Subcutaneous adipose tissue (tissue), 4 donors: ENCODE data around the gene EBLN1. TPM values are rescaled to one million over a fixed set of nuclear protein-coding genes. Genes with fewer than 3 reads are reported as not detected.

Source experiments
- CTCF ChIP-seq: fragments of 450-650 bp; IDR thresholded peaks from one replicate; pipeline ENCODE4 v1.5.1; 2016; ENCODE audit warnings: low read depth, mild to moderate bottlenecking, control low read depth, antibody characterized with exemption, moderate library complexity
- total RNA-seq, 4 donors: library from RNA; depleted of rRNA; stranded (reverse); fragments of >200 nt; gene quantifications; one replicate each; pipeline ENCODE4 v1.1.0, GENCODE V29; 2016

The EBLN1 gene
- total RNA-seq, result not detected

GRCh38 chr10:22217842-22218241 is at the start of gene EBLN1:
Gene EBLN1 (minus strand): TSS chr10:22218015. CDS start chr10:22209983, 8,032 bp downstream.
- TF ChIP-seq CTCF, result no peak

GRCh38 chr10:22265839-22266537 is 48.2 kb upstream of the EBLN1 start:
- TF ChIP-seq CTCF, result no peak

GRCh38 chr10:22263106-22263505 is 45.3 kb upstream of the EBLN1 start:
- no peak for TF ChIP-seq CTCF

- TF ChIP-seq CTCF, result no peak
Observed at GRCh38 chr10:22259280-22259679, 41.5 kb upstream of the EBLN1 start.

GRCh38 chr10:22258471-22258870 is 40.7 kb upstream of the EBLN1 start:
- TF ChIP-seq CTCF, result no peak

- no peak for TF ChIP-seq CTCF
Observed at GRCh38 chr10:22253580-22253882, 35.7 kb upstream of the EBLN1 start.

GRCh38 chr10:22252801-22253579 is 35.2 kb upstream of the EBLN1 start:
- TF ChIP-seq CTCF, result no peak
